ENCODE results near the gene ARF1.

- TF ChIP-seq CTCF (tag by site-specific recombination; IDR thresholded peaks at IDR 0.05) (no peak), ZNF324 (tag by site-specific recombination; IDR thresholded peaks at IDR 0.05) (no peak), ZNF114 (tag by site-specific recombination; IDR thresholded peaks at IDR 0.05) (no peak), ZNF660 (tag by site-specific recombination; IDR thresholded peaks at IDR 0.05) (no peak), KLF16 (tag by site-specific recombination; IDR thresholded peaks at IDR 0.05) (no peak), ZFP69B (tag by site-specific recombination; IDR thresholded peaks at IDR 0.05) (no peak), ZFP3 (tag by site-specific recombination; IDR thresholded peaks at IDR 0.05; ENCODE audit: low read depth) (no peak), ZNF639 (tag by site-specific recombination; IDR thresholded peaks at IDR 0.05) (no peak), PATZ1 (tag by site-specific recombination; IDR thresholded peaks at IDR 0.05) (no peak), ZNF274 (IDR thresholded peaks at IDR 0.05; ENCODE audit: low read length) (no peak), ZNF274 (tag by site-specific recombination; IDR thresholded peaks at IDR 0.05; ENCODE audit: borderline replicate concordance) (no peak), KLF9 (tag by site-specific recombination; IDR thresholded peaks at IDR 0.05; ENCODE audit: low read depth) (no peak)
Measured at GRCh38 chr1:228117335-228117734, 34.8 kb downstream of the ARF1 start.

All from HEK293 (cell line).